NCI-H226 (cell line): ENCODE data around the gene GPR37L1.

ENCODE experiments used
- DNase-seq: peaks from one replicate; pipeline ENCODE4 v3.0.0-alpha.2; 2015

GPR37L1 gene, protein sequence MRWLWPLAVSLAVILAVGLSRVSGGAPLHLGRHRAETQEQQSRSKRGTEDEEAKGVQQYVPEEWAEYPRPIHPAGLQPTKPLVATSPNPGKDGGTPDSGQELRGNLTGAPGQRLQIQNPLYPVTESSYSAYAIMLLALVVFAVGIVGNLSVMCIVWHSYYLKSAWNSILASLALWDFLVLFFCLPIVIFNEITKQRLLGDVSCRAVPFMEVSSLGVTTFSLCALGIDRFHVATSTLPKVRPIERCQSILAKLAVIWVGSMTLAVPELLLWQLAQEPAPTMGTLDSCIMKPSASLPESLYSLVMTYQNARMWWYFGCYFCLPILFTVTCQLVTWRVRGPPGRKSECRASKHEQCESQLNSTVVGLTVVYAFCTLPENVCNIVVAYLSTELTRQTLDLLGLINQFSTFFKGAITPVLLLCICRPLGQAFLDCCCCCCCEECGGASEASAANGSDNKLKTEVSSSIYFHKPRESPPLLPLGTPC

DNA sequence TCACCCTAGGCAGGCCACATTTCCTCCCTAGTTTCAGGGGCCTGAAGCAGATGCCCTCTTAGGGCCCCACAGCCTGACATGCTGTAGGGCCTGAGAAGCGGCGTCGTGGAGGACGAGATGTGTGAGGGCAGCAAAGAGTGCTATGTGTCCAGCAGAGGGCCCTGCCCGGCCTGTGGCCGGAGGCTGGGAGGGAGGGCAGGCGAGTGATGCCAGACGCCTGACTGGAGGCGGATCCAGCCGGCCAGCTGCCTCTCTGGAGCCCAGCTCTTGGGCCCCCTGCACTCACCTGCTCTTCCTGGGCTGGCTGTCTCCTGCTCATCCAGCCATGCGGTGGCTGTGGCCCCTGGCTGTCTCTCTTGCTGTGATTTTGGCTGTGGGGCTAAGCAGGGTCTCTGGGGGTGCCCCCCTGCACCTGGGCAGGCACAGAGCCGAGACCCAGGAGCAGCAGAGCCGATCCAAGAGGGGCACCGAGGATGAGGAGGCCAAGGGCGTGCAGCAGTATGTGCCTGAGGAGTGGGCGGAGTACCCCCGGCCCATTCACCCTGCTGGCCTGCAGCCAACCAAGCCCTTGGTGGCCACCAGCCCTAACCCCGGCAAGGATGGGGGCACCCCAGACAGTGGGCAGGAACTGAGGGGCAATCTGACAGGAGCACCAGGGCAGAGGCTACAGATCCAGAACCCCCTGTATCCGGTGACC lies at the start of gene GPR37L1:
Gene GPR37L1, plus strand, starts transcription at position 279 of the 697 bp plus-strand sequence. Its CDS starts 47 bp downstream, at position 326.
- peak; percentile 62 for DNase-seq

GRCh38 chr1:202073206-202073605 lies 49.5 kb upstream of the GPR37L1 start:
- DNase-seq, result no peak

GRCh38 chr1:202074985-202075384 lies 47.7 kb upstream of the GPR37L1 start:
- DNase-seq, result no peak

DNA sequence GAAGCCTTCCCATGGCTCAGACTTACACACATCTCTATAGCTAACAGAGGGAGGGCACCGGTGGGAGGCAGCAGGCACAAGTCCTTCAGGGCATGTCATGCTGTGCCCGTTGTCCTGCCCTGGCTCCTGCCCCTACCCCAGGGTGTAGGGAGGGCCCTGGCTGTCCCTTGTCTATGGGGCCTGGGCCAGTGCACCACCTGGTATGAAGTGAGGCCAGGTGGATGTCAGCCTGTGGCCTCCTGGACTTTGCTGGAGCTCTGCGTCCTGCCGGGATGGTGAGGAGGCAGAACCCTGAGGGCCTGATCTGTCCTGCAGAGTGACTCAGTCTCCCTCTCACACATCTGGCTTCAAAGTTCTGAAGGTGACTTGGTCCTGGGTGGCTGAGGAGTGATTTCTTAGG lies 47.3 kb upstream of the GPR37L1 start:
- DNase-seq, result no peak

- DNase-seq, result peak; percentile 88
Measured at GRCh38 chr1:202076050-202076511, 46.6 kb upstream of the GPR37L1 start.

DNA sequence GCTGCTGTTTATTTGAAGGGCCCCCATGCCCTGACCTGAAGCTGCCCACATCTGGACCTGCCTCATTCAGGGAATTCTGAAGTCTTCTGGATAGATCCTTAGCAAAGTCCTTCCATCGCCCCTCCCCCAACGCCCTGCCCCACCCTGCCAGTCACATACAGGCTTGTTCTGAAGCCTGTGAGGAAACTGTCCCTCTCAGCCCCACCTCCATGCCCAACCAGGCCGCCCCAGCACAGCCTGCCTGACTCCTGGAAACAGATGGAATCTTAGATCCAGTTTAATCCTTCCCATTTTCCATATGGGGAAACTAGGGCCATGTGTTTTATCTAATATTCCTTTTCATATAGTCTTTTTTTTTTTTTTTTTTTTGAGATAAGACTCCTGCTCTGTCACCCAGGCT lies 44.5 kb upstream of the GPR37L1 start:
- no peak for DNase-seq

- DNase-seq, result no peak
Measured at GRCh38 chr1:202081992-202082391, 40.7 kb upstream of the GPR37L1 start.

DNA sequence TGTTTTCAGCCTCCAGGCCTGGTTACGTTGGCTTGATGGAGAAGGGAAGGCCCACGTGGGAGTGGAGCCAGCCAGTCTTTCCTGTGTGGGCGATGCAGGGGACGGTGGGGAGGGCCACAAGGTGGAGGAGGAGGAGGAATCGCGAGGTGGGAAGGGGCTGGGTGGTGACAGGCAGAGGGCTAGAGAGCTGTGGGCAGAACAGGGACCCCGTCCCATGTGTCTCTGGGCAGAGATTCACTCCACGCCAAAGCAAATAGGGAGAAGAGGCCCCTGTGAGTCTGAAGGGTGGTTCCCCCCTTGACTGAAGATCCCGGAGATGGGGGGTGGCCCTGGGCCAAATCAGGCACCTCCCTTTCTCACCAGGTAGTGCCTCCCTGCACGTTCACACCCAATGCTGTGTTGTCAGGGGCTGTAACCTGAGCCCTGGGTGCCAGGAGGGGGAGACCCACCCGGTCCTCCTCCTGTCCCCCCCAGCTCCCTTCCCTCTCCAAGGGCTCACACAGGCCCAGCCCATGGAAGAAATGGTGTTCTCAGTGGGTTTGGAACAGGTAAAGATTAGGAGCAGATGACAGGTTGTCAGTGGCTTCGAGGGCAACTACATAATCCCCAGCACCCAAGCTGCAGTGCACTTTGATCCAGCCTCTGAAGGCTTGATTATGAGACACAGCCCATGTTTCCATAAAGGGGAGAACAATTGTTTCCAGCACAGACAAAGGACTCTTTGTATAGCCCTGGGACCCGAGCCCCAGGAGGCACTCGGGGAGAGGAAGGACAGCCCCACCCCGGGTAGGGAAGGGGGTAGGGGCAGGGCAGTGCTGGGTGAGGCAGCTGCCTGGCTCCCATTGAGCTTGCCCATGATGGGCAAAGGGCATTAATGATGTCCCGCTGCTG lies 37.7 kb upstream of the GPR37L1 start:
- DNase-seq, result no peak

- no peak for DNase-seq
Measured at GRCh38 chr1:202085682-202086373, 36.9 kb upstream of the GPR37L1 start.

GRCh38 chr1:202086579-202087350 lies 36.0 kb upstream of the GPR37L1 start:
- no peak for DNase-seq

DNA sequence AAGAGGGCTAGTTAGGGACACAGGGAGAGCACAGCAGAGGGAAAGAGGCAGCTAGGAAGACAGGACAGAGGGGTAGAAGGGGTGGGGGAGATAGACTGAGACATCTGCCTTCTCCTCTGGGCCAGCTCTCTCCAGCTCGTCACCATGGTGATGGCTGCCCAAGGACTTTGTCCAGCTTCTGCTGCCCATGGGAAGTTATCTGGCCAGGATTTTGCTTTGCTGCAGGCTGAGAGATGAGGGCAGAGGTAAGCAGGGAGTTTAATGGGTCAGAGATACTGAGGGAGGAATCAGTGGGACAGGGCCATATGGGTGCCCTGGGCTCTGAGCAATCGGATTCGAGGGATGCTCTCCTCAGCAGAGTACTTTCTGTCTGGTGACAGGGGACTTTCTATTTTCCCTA lies 34.5 kb upstream of the GPR37L1 start:
- no peak for DNase-seq

- DNase-seq, result no peak
Measured at GRCh38 chr1:202090994-202091393, 31.7 kb upstream of the GPR37L1 start.

DNA sequence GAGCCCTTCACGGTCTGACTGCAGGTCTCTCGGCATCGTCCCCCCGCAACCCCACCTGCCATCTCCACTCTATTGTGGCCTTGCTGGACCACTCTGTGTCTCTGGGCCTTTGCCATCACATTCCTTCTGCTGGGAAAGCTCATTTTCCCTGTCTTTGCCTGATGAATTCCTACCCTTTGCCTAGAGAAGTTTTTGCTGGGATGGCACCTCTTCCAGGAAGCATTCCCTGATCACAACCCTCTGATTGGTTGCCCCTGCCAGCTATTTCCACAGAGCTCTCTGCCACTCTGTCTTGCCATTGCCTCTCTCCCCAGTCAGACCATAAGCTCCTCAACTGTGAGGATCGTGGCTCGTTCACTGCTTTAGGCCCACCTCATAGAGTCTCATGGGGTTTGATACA lies 28.9 kb upstream of the GPR37L1 start:
- no peak for DNase-seq

DNA sequence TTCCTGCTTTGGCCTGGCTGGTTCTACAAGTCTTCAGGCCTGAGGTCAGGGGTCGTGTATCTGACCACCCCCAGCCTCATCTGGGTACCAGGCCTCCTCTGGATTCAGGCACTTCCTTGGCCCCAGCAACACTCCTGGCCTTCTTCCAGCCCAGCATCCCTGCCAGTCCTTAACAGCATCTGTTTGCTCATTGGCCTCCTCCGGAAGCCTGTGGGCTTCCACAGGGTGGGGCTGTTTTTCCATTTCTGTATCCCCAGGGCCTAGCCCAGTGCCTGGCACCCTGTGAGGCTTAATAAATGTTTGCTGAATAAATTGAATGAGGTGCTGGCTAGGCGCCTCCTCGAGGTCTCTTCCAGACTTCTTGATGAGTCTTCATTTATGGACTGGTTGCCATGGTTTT lies 21.5 kb upstream of the GPR37L1 start:
- peak; percentile 39 for DNase-seq

DNA sequence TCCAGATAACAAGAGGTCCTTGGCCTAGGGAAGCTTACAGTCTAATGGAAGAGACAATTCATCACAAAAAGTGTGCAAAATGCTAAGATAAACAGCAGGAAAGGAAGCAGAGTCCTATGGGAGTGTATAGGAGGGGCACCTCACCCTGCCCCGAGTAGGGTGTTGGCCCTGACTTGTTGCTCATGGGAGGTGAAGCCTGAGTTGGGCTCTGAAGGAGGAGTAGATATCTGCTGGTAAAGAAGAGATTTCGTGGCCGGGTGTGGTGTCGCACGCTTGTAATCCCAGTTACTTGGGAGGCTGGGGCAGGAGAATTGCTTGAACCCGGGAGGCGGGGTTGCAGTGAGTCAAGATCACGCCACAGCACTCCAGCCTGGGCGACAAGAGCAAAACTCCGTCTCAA lies 18.6 kb upstream of the GPR37L1 start:
- DNase-seq, result no peak

- DNase-seq, result peak; percentile 88
Measured at GRCh38 chr1:202105571-202106339, 17.0 kb upstream of the GPR37L1 start.

DNA sequence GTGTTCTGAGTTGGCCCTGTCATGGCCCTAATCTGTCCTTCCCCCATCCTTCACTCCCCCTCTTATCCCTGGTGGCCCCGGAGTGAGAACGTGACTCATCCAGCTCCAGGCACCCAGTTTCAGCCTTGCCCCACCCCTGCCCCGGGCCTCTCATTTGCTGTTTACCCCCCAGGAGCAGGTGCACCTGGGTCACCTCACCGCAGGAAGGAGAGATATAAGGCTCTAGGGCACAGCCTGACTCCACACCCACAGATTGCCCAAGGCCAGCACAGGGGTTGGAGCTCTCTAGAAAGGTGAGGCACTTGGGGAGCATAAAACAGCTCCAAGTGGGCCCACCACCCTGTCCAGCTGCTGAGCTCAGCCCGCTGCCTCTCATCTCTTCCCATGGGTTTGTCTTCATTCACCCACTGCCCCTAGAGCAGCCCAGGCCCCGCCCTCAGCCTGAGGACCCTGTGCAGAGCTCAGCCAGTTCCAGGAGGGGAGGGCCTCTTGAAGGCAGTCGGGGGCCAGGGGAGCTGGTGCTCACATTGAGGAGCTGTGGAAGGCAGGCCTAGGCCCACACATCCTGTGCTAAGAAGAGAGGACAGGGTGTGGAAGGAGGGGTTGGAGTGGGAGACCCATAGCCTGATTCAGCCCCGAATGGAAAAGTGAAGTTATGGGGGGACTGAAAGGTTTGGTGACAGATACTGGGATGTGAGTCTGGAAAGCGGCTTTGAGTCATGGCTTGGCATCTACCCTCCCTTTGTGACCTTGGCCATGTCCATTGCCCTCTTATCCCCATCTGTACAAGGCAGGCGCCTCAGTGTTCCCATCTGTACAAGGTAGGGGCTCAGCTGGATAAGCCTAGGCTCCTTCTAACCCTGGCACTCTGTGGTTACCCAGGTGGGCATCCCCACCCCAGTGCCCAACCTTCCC lies 16.1 kb upstream of the GPR37L1 start:
- DNase-seq, result peak; percentile 57

GRCh38 chr1:202107321-202107761 lies 15.4 kb upstream of the GPR37L1 start:
- DNase-seq, result peak; percentile 59
